ENCODE measurements around the gene BRD9.

- no peak for TF ChIP-seq FOXP2 (optimal IDR thresholded peaks at IDR 0.05; ENCODE audit: borderline replicate concordance, extremely low read depth, extremely low read length, insufficient read depth)
- TF ChIP-seq POLR2AphosphoS5 (IDR thresholded peaks at IDR 0.05; ENCODE audit: low read depth, low read length) = no peak
- TF ChIP-seq SIN3A (IDR thresholded peaks at IDR 0.05; ENCODE audit: borderline replicate concordance, insufficient read depth, low read length) = no peak
- TF ChIP-seq TAF1 (IDR thresholded peaks at IDR 0.05; ENCODE audit: borderline replicate concordance, insufficient read depth, low read length) = no peak
These were observed 71.1 kb downstream of the BRD9 start for GRCh38 chr5:821504-821903.

Measured in PFSK-1 (cell line).